Activated T-cell treated with anti-CD3 and anti-CD28 coated beads, Interleukin-2, amount 50 U/mL, for 4 hours (primary cell): Measurements from ENCODE around the gene C1GALT1C1. TPM values are rescaled to one million over a fixed set of nuclear protein-coding genes. Genes with fewer than 3 reads are reported as not detected.
A peak's percentile ranks its signal among the peaks of the same experiment; 100 is the strongest.

Experiments
- ATAC-seq, 2 donors: fragments of 200-7000 bp; cut with Tn5 transposase; one replicate each; pipeline ENCODE4 v1.10.0; 2021
- DNase-seq: peaks from one replicate; pipeline ENCODE4 v3.0.0-alpha.2; 2020
- H3K27me3 Mint-ChIP-seq: one replicate; pipeline ENCODE4 v1.8.0; 2021; ENCODE audit warnings: low read depth, mixed read lengths
- H3K36me3 Mint-ChIP-seq: one replicate; pipeline ENCODE4 v1.8.0; 2022; ENCODE audit warnings: mixed read lengths; ENCODE audit not compliant: insufficient read depth
- H3K4me1 Mint-ChIP-seq: one replicate; pipeline ENCODE4 v1.8.0; 2021; ENCODE audit warnings: low read depth, mixed read lengths
- H3K4me3 Mint-ChIP-seq: one replicate; pipeline ENCODE4 v1.8.0; 2021; ENCODE audit warnings: mild to moderate bottlenecking, moderate library complexity, mixed read lengths
- H3K9me3 Mint-ChIP-seq: one replicate; pipeline ENCODE4 v1.8.0; 2021; ENCODE audit warnings: mixed read lengths
- total RNA-seq, 3 donors: library from RNA; stranded (reverse); gene quantifications; one replicate each; pipeline ENCODE4 v1.2.1, GENCODE V29; 2021

C1GALT1C1 gene
- total RNA-seq, 3 donors from 2014 or later, result 13.7 to 16.4 (median 15.1) TPM

- Mint-ChIP-seq H3K4me1 (no peaks in the 10 kb centered on the region), H3K36me3 (no peaks in the 10 kb centered on the region), H3K9me3 (no peaks in the 10 kb centered on the region), H3K4me3 (no peak overlapping the region), H3K27me3 (no peaks in the 10 kb centered on the region)
- DNase-seq (no peak), ATAC-seq (no peak)
Observed at GRCh38 chrX:120638619-120639018, 8.8 kb upstream of the C1GALT1C1 start.

GRCh38 chrX:120625371-120625770 lies 4.5 kb downstream of the C1GALT1C1 start:
- no peak overlapping the region for H3K4me3 Mint-ChIP-seq
- H3K36me3 Mint-ChIP-seq, result peaks cover 12% of the 10 kb centered on the region
- H3K4me1 Mint-ChIP-seq, result peaks cover 19% of the 10 kb centered on the region
- DNase-seq (no peak), ATAC-seq (no peak)
- H3K9me3 Mint-ChIP-seq, result no peaks in the 10 kb centered on the region
- no peaks in the 10 kb centered on the region for H3K27me3 Mint-ChIP-seq

GRCh38 chrX:120617996-120618630 lies 11.7 kb downstream of the C1GALT1C1 start:
- Mint-ChIP-seq H3K27me3 (no peaks in the 10 kb centered on the region), H3K36me3 (peaks cover 18% of the 10 kb centered on the region), H3K4me3 (no peak overlapping the region), H3K9me3 (no peaks in the 10 kb centered on the region), H3K4me1 (peaks cover 4% of the 10 kb centered on the region)
- no peak for DNase-seq
- no peak for ATAC-seq

- no peaks in the 10 kb centered on the region for H3K9me3 Mint-ChIP-seq
- H3K4me1 Mint-ChIP-seq, result peaks cover 4% of the 10 kb centered on the region
- ATAC-seq (no peak), DNase-seq (no peak)
- H3K4me3 Mint-ChIP-seq, result no peak overlapping the region
- H3K27me3 Mint-ChIP-seq, result no peaks in the 10 kb centered on the region
- peaks cover 17% of the 10 kb centered on the region for H3K36me3 Mint-ChIP-seq
Observed at GRCh38 chrX:120614816-120615215, 15.0 kb downstream of the C1GALT1C1 start.

GRCh38 chrX:120612086-120612485 lies 17.8 kb downstream of the C1GALT1C1 start:
- no peak for DNase-seq
- no peak for ATAC-seq
- Mint-ChIP-seq H3K4me3 (no peak overlapping the region), H3K27me3 (no peaks in the 10 kb centered on the region), H3K4me1 (no peaks in the 10 kb centered on the region), H3K9me3 (no peaks in the 10 kb centered on the region), H3K36me3 (peaks cover 17% of the 10 kb centered on the region)

- Mint-ChIP-seq H3K27me3 (no peaks in the 10 kb centered on the region), H3K36me3 (peaks cover 5% of the 10 kb centered on the region), H3K9me3 (no peaks in the 10 kb centered on the region), H3K4me1 (peaks cover 7% of the 10 kb centered on the region), H3K4me3 (peak overlapping the region; percentile 97)
- ATAC-seq (peak; percentile 71 to 72), DNase-seq (peak; percentile 5)
Observed at GRCh38 chrX:120604361-120604782, 25.5 kb downstream of the C1GALT1C1 start.

- Mint-ChIP-seq H3K27me3 (no peaks in the 10 kb centered on the region), H3K4me3 (peak within 1 kb of the TSS; percentile 97), H3K36me3 (peaks cover 4% of the 10 kb centered on the region), H3K9me3 (no peaks in the 10 kb centered on the region), H3K4me1 (peaks cover 7% of the 10 kb centered on the region)
- ATAC-seq (peak; percentile 96 to 97), DNase-seq (peak; percentile 65)
Observed at GRCh38 chrX:120603707-120604360, 26.0 kb downstream of the C1GALT1C1 start, which contains the start of gene MCTS1. Gene MCTS1, plus strand, starts transcription at chrX:120604101. Its CDS starts 136 bp downstream, at chrX:120604237.

GRCh38 chrX:120585702-120586101 lies 44.2 kb downstream of the C1GALT1C1 start:
- H3K36me3 Mint-ChIP-seq, result peaks cover 3% of the 10 kb centered on the region
- no peak for ATAC-seq
- DNase-seq, result no peak
- H3K27me3 Mint-ChIP-seq, result no peaks in the 10 kb centered on the region
- H3K9me3 Mint-ChIP-seq, result no peaks in the 10 kb centered on the region
- H3K4me1 Mint-ChIP-seq, result no peaks in the 10 kb centered on the region
- no peak overlapping the region for H3K4me3 Mint-ChIP-seq

Other genes with a start within 250 kb of the C1GALT1C1 start
- gene LAMP2, start 160.8 kb downstream of the C1GALT1C1 start, total RNA-seq, result 10 to 100 TPM; 31.6 to 37.2 (median 32.4) TPM
- 10 to 100 TPM; 20.6 to 23.3 (median 21.5) TPM for gene CUL4B, start 69.1 kb downstream of the C1GALT1C1 start, total RNA-seq
- gene MCTS1, start 26.0 kb downstream of the C1GALT1C1 start, total RNA-seq, result 10 to 100 TPM; 63.9 to 65.4 (median 65.0) TPM
- gene CT47B1, start 245.8 kb upstream of the C1GALT1C1 start, total RNA-seq, result not detected